ENCODE results near the gene ERLEC1.

Gene ERLEC1

GRCh38 chr2:53782676-53783075, 4.2 kb upstream of the ERLEC1 start:
- no peak for DNase-seq (ENCODE audit: low read depth)

GRCh38 chr2:53784436-53784835, 2.4 kb upstream of the ERLEC1 start:
- DNase-seq (ENCODE audit: low read depth): no peak

DNA sequence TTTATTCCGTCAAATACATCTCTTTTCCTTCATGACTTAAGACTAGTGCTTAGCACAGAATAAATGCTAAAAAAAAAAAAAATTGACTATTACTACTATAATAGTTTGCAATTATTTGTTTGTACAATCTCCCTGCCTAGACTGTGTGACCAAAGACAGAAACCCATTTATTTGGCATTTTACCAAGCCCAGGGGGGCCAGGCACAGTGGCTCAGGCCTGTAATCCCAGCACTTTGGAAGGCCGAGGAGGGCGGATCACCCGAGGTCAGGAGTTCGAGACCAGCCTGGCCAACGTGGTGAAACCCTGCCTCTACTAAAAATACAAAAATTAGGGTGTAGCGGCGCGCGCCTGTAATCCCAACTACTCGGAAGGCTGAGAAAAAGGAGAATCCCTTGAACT, 1.5 kb upstream of the ERLEC1 start:
- DNase-seq (ENCODE audit: low read depth): no peak

DNA sequence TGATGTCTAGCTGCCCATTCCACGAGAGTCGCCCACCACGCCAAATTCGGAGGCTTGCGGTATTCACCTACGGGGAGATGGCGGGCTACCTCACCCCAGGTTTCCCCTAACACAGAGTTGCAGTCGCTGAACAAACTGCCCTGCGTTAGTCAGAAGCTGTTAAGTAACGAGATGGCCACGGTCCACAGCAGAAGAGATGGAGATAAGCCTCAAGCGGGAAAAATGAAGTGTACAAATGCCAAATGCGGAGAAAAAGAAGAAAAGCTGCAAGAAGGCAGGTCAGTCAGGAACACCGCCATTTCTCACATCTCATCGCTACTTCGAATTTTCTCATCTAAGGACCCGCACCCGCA, 516 bp upstream of the ERLEC1 start:
- DNase-seq (ENCODE audit: low read depth): peak; percentile 4

DNA sequence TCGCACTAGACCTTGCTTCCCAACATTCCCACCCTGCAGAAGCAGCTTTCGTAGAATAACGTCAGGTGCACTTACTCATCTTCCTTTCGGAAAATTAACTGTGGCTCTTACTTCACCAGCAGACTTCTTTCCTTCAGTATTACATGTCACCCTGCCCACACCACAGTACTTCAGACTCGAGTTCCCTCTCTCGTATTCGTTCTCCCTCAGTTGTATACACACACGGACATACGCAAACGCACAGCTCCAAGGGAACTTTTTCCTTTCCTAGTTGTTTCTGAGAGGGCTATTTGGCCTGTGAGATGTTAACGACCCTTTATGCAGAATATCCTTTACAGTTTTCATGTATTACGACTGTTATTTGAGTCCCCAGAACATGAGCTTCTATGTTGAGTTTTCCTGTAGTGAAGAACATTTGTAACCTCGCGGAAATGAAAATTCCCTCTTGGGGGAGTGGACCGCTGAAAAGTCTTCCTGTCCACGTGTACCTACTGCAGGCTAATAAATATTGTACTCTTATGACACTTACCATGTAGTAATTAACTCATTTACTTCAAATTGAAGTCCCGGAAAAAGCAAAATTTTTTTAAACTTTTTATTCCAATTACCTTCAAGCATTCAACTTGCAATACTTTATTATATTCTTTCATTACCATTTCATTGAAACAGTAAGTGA, 908 bp downstream of the ERLEC1 start:
- peak; percentile 8 for DNase-seq (ENCODE audit: low read depth)

DNA sequence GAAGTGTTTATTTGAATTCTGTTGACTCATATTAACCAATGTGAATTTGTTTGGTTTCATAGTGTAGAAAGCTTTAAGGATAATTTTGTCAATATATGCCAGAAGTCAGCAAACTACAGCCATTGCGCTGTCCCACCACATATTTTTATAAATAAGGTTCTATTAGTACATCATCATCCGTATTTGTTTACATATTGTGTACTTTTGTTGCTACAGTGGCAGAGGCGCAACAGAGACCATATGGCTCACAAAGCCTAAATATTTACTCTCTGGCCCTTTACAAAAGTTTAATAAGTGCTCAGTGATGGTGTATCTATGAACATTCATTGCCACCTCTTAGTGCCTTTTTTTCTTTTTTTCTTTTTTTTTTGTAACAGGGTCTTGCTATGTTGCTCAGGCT, 6.4 kb downstream of the ERLEC1 start:
- no peak for DNase-seq (ENCODE audit: low read depth)

DNA sequence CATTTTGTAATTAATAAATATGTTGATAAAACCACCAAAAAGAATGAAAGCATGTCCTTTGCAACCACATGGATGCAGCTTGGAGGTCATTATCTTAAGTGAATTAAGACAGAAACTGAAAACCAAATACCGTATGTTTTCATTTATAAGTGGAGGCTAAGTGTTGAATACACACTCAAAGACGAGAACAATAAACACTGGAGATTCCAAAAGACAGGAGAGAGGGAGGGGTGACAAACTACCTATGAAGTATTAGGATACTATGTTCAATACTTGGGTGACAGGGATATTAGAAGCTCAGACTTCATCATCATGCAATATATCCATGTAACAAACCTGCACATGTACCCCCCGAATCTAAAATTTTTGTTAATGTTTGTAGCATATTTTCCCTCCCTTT, 7.0 kb downstream of the ERLEC1 start:
- DNase-seq (ENCODE audit: low read depth): no peak

- no peak for DNase-seq (ENCODE audit: low read depth)
Observed at GRCh38 chr2:53801547-53801946, 14.7 kb downstream of the ERLEC1 start.

DNA sequence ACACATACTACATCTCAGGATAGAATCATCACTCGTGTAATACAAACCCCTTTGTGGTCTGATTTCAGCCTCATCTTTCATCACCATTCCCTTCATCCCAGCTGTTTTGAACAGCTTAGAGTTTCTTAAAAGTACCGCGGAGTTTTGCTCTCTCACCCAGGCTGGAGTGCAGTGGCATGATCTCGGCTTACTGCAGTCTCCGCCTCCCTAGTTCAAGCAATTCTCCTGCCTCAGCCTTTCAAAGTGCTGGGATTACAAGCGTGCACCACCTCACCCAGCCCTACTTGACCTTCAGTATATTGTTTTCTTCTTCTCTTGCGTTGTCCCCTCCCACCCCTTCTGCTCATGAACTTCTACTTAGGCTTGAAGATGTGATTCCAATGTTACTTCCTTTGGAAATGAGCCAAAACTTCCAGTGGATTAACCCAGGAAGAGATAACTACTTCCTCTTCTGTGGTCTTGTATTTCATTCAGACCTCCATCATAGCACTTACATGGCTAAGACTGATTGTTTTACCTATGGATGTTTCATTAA, 15.8 kb downstream of the ERLEC1 start:
- DNase-seq (ENCODE audit: low read depth): no peak

DNA sequence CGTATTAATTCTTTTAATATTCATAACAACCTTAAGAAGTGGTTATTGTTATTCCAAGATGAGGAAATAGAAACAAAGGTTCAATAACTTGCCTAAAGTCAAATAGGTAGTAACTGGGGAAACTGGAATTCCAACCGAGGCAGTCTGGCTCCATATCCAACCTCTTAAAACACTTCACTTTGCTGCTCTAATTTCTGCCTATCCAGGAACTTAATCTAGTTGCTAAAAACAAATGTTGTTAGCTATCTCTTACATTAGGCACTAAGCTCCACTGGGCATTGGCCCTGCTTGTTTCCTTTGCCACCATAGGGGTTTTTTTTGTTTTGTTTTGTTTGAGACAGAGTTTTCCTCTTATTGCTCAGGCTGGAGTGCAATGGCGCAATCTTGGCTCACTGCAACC, 24.8 kb downstream of the ERLEC1 start:
- no peak for DNase-seq (ENCODE audit: low read depth)

- DNase-seq (ENCODE audit: low read depth): no peak
Observed at GRCh38 chr2:53813151-53813550, 26.3 kb downstream of the ERLEC1 start.

GRCh38 chr2:53818854-53819435, 32.1 kb downstream of the ERLEC1 start:
- DNase-seq (ENCODE audit: low read depth): no peak

GRCh38 chr2:53819634-53820033, 32.8 kb downstream of the ERLEC1 start:
- no peak for DNase-seq (ENCODE audit: low read depth)

- no peak for DNase-seq (ENCODE audit: low read depth)
Observed at GRCh38 chr2:53820048-53820447, 33.2 kb downstream of the ERLEC1 start.

GRCh38 chr2:53820711-53821110, 33.9 kb downstream of the ERLEC1 start:
- DNase-seq (ENCODE audit: low read depth): no peak

- DNase-seq (ENCODE audit: low read depth): no peak
Observed at GRCh38 chr2:53821810-53822209, 35.0 kb downstream of the ERLEC1 start.

DNA sequence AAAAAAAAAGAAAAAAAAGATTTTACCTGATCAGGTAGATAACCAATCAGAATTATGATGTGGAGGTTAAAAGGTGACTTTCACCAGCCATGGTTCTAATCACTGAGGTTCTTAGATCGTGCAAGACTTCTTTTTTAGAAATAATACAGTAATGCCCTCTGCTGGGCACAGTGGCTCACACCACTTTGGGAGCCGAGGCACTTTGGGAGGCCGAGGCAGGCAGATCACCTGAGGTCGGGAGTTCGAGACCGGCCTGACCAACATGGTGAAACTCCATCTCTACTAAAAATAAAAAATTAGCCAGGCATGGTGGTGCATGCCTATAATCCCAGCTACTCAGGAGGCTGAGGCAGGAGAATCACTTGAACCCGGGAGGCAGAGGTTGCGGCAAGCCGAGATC, 36.8 kb downstream of the ERLEC1 start:
- DNase-seq (ENCODE audit: low read depth): peak; percentile 3

DNA sequence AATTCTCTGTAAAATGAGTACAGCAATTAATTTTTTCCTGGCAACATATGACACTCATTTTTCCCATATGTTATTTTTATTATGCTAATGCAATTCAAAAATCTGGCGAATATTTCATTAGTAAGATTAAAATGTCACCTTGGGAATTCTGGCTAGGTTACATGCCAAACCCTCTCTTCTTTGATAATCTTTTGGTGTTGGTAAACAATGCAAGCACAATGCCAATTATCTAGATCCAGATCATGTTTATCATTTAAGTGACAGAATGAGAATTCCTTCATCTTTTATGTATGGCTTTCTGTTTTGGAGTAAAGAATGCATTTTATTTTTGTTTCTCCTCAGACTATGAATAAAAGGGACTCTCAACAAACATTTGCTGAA, 39.2 kb downstream of the ERLEC1 start:
- no peak for DNase-seq (ENCODE audit: low read depth)

GRCh38 chr2:53826587-53827397, 39.9 kb downstream of the ERLEC1 start:
- DNase-seq (ENCODE audit: low read depth): no peak

DNA sequence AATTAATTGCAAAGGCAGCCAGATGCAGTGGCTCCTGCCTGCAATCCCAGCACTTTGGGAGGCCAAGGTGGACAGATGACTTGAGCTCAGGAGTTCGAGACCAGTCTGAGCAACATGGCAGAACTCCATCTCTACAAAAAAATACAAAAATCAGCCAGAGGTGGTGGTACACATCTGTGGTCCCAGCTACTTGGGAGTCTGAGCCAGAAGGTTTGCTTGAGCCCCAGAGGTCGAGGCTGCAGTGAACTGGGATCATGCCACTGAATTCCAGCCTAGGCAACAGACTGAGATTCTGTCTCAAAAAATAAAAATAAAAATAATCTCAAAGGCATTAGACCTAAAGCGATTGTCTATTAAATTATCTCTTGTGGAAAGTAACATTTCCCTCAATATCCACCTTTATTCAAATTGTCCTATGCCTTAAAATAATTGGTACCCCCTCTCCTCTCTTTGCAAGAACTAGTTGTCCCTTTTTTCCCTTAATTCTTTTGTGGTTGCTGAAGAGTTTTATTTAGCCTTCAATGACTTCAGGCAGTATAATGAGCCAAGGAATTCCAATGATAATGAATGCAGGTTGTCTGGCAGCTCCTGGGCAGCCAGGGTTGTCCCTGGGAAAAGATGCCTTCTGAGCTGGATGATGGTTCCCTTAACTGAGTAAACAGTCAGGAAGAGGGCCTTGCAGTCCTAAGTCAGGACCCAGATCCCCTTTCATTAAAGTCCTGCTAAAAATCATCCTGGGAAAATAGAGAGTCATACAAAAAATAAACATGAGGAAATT, 40.7 kb downstream of the ERLEC1 start:
- DNase-seq (ENCODE audit: low read depth): no peak

- no peak for DNase-seq (ENCODE audit: low read depth)
Observed at GRCh38 chr2:53828331-53828730, 41.5 kb downstream of the ERLEC1 start.

- DNase-seq (ENCODE audit: low read depth): no peak
Observed at GRCh38 chr2:53829273-53829979, 42.6 kb downstream of the ERLEC1 start.

Measured in activated T-cell treated with anti-CD3 and anti-CD28 coated beads for 24 hours (primary cell).